Myocyte (in vitro differentiated cells): Measurements from ENCODE around the gene USP36. TPM values are rescaled to one million over a fixed set of nuclear protein-coding genes. Genes with fewer than 3 reads are reported as not detected.

ENCODE experiments used
- DNase-seq: peaks from one replicate; pipeline ENCODE4 v3.0.0-alpha.2; 2012; ENCODE audit warnings: low read depth
- total RNA-seq: library from RNA; depleted of rRNA; stranded (reverse); fragments of >200 nt; gene quantifications from 2 replicates; pipeline ENCODE4 v1.2.3, GENCODE V29; 2014

The USP36 gene
- total RNA-seq, 1 donor from 2014 or later = 29.7 TPM

DNA sequence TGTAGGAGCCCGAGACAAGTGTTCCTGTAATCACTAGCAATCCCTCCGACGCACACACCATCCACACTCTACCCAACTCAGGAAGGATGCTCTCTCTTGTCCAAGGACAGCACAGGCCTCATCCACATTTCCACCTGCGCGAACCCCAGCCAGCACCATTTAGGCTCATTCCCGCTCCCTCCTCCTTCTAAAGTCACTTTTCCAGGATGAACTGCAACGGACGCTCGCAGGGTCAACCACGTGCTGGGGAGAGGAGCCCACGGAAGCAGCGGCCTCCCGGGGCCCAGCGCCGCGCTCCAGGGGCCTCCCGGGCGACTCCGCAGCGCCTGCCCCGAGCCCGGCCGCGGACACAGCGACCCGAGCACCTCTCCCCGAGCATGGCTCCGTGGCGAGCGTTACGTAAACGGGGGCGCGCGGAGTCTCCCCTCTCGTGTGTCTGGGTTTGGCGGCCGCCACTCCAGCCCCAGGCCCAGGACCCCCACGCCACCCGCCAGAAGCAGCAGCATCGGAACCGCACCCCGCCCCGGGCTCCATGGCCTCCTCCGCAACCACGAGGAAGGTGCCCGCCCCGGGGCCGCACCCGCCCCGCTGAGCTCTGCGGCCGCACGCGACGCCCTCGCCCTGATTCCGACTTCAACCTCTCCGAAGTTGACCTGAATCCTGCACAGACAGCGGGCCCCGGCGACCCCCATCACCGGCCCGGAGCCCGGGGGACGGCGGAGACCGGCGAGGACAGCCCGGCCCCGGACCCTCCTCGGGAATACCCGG is 668 bp downstream of the USP36 start:
- peak; percentile 37 for DNase-seq

DNA sequence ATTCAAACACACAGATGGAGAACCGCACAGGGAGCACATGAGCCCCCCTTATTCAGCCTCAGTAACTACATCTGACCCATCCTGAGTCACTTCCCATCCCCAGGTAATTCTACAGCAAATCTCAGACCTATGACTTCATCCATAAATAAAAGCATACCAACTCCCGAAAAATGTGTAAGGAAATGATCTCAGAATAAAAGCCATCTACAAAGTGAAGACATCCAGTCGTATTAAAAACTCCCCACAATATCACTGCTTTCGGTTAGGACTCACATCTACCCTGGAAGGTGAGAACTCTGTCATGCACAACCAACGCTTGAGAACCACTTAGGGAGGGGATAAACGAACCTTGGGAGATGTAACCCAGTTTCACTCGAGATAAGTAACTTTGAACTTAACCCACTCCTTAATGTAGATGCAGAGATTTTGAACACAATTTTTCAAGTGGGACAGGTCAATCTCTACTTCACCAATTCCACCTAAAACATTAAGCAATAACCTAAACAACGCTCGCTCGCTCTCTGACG is 1.3 kb downstream of the USP36 start:
- no peak for DNase-seq

DNA sequence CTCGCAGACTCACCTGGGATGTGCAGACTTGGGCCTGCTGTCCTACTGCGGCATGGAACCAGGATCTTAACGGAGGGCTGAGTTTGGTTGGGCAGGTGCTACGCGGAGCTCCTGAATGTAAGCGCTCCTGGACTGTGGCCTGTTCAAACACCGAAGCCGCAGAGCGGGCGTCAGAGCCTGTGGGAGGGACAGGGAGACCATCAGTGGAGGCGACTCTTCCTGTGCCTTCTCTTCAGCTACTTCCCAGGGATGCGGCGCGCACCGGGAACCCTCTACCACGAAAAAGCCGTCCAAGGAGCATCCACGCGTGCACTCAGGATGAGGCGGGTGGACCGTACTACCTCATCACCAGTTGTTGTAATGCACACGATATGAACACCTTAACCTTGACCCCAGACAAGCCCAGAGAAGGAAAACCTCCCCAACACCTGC is 2.0 kb downstream of the USP36 start:
- DNase-seq = no peak

DNA sequence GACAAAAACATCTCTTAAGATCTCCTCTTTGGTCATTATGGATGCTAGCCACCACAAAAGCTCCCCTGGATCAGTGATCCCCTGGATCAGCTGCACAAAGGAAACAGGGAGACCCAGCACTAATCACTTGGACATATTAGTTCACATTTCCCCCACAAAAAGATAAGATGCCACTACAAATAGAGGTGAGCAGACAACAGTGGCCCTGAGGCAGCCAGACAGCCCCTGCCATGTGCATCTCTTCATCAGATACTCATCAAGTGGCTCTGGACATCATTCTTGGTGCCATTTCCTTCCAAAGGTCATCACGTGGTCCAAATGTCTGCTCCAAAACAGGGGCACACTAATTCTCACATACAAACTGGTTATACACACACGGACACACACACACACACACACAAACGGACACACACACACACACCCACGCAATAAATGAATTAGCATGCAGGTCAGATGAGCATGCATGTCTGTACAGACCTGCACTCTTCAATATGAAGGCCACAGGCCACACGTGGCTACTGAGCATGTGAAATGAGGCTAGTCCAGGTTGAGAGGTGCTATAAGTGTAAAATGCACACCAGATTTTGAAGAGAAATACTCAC is 4.1 kb downstream of the USP36 start:
- DNase-seq = no peak

DNA sequence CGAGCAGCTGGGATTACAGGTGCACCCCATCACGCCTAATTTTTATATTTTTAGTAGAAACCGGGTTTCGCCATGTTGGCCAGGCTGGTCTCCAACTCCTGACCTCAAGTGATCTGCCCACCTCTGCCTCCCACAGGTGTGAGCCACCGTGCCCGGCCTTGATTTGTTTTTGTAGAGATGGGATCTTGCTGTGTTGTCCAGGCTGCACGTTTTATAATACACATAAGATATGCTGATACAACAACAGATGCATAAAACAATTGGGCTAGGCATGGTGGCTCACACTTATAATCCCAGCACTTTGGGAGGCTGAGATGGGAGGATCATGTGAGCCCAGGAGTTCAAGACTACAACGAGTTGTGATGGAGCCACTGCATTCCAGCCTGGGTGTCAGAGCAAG is 6.0 kb downstream of the USP36 start:
- no peak for DNase-seq

DNA sequence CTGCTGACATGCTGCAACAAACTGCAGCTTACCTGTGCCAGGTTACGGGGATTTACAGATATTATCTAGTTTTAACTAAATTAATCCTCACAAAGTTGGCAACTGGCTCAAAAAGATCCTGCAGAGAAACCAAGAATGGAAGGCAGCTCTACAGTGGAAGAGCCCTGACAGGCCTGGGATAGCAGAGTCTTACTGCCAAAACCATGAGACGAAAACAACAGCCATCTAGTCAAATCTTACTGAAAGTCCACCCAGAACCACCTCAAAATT is 8.1 kb downstream of the USP36 start:
- DNase-seq = no peak

DNA sequence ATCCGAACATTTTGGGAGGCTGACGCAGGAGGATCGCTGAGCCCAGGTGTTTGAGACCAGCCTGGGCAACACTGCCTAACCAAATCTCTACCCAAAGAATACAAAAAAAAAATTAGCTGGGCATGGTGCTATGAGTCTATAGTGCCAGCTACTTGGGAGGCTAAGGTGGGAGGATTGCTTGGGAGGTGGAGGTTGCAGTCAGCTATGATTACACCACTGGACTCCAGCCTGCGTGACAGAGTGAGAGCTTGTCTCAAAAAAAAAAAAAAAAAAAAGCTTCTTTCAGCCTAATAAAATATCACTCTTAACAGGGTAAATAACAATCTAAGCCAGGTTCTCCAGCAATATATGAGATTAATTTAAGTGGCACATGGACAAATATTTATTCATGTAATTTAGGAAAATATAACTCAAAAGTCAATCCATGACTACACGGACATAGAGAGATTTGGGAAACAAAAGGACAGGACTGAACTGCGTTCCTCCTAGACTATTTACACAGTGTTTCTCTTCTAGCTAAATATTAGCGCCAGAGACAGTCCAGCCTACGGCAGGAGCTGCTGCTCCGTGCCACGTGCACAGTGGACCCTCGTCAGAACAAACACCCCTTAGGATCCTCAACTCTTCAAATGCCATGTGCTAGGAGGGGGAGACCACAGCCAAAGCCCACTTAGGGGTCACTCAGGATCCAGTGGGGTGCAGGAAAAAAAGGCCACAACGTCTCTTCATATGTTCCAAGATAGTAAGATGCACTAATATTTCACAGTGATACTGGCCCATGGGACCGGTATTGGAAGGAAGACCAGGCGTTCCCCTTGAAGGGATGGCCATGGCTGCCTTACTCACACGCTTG is 8.7 kb downstream of the USP36 start:
- DNase-seq = no peak

DNA sequence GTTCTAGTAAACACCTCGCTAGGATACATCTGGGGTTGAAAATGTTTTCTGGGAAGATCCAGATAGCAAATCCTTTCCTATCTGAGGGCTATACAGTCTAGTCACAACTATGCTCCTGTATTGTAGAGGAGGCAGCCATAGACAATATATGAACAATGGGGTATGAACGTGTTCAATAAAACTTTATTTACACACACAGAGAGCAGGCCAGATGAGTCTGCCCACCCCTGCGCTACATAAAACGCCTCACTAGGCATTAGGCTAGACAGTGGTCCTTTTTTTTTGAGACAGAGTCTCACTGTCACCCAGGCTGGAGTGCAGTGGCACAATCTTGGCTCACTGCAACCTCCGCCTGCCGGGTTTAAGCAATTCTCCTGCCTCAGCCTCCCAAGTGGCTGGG is 11.1 kb downstream of the USP36 start:
- DNase-seq = no peak

DNA sequence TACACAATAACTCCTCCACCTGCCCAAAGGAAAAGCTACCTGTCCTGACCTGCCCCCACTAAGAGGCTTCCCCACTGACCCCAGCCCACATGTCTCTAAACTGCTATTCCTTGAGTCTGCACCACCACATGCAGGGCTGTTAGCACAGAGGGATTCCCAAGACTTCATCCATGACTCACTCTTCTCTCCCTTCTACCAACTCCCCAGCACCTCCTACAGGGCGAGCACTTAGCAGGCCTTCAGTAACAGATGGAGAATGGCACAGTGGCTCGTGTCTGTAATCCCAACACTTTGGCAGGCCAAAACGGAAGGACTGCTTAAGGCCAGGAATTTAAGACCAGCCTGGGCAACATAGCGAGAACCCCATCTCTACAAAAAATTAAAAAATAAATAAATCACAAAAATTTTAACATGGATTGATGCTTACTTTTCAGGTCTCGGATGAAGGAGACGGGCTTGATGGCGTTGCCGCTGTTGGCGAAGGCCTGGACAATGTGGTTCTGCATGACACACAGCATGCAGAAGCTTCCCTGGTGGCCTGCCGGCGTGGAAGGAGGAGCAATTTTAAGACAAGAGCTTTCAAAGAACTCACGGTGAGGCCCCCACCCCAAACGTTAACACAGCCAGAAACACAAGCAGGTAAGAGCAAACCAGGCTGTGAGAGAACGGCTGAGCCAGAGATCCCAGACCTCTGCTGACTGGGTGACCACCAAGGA is 12.0 kb downstream of the USP36 start:
- peak; percentile 44 for DNase-seq

DNA sequence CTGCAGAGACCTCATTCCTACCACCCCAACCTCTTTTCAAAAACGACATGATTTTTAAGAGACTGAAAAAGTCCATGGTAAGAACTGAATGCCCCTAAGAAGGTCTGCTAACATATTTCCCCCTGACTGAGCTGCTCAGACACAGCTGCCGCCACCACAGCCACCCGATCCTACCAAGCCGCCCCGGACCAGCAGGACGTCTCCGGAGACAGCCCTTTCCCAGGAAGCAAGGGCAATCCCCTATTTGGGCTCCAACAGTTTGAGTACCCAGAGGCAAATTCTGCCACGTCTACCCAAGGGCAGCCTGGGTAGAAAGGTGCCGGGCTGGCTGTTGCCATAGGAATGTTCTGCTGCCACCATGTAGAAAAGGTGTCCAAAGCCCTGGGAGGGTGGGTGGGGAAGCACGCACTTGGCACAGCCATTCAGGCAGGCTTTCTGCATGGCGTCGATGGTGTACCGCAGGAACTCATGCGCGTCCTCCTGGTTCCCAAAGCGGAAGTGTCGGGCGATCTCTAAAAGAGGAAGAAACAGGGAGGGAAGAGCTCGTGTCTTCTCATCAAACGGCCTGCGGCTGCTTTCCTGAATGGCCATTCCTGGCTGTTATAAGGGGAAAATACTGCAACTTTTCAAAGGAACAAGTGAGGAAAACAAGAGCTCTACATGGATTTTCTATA is 13.6 kb downstream of the USP36 start:
- DNase-seq = peak; percentile 30

DNA sequence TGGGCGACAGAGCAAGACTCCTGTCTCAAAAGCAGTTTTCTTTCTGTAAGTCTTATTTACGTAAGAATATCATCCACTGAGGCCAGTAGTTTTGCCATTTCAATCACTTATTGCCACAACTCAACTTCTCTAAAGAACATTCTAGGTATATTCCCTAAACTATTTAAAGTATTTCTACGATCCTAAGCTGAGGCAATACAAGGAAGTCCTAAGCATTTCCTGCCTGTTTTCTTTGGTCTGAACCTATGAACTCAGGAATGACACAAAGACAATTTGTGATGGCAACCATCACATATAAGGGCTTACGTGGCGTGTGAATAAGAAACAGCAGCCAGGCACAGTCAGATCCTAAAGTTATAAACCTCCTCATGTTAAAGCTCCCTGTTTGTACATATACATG is 14.2 kb downstream of the USP36 start:
- no peak for DNase-seq

DNA sequence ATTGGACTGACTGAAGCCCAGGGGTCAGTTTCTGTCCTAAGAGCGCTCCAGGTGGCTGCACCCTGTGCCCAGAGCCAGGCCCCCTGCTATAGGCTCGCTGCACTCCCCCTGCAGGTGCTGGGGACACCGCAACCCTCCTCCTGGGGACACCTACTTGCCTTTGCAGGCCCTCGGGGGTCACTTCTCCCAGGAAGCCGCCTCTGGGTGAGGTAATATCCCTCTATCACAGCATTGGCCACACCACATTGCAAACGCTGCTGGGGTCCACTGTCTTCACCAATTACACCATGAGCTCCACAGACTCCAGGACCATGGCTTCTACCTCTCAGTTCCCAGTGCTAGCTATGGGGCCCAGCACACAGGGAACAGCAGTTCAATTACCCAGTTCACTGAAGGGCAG is 14.9 kb downstream of the USP36 start:
- no peak for DNase-seq

DNA sequence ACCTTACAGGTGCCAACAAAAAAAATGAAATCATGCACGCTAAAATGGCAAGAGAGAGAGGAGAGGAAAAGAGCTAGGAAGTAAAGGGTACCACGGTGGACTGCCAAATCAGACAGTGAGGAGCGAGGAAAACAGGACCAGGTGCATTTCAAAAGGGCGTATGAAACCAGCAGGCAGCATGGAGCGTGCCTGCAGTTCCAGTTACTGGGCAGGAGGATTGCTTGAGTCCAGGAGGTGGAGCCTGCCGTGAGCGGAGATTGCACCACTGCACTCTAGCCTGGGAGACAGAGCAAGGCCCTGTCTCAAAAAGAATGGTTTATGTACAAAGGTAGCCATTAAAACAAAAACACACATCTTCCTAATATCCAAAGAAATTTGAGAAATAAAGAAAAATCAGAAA is 16.4 kb downstream of the USP36 start:
- DNase-seq = no peak

DNA sequence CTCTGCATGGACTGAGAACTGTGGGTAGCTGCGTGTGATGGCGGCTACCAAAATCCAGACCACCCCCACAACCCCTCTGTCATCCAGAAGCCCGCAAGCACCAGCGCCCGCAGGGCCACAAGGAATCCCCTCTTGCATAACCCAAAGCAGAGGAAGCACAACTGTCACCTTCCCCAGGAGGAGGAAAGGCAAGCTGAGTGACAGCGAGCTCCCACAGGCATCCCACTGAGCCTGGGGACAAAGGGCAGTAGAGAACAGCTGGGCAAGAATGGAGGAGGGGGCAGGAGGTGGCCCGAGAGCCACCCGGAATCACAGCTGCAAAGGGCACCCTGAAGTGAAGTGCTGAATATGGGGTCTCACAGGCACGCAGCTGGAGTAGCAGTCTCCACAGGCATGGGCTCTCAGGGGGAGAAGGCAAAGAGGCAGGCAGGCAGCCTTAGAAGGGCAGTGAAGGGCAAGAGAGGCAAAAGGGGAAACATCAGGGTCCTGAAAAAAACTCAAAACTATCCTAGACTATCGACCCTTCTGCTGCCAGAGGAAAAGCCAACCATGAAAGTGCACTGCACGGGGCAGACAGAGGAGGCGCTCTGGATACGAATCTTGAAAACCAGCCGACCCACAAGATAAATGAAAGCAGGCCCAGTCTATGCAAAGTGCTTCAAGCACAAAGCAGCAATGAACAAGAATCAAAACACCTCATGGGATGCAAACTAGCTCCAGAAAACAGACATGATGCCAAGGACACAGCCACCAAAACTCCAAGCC is 17.1 kb downstream of the USP36 start:
- peak; percentile 66 for DNase-seq

DNA sequence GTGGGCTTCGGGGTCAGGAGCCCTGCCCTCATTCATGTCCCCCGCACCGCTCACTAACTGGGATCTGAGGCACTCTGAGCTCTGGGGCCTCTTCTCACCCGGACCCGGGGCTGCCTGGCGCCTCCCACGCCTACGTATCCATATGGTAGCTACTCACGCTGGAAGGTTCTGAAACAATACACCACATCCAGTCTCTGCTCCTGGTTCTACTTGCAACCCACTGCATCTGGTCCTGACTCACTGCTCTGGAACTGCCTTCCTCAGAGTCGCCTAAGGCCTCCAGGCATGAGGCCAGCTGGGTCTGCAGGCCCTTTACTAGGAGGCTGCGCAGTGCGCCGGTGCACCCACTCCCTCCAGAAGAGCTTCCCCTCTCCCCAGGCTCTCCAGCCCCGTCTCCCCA is 18.1 kb downstream of the USP36 start:
- peak; percentile 25 for DNase-seq

DNA sequence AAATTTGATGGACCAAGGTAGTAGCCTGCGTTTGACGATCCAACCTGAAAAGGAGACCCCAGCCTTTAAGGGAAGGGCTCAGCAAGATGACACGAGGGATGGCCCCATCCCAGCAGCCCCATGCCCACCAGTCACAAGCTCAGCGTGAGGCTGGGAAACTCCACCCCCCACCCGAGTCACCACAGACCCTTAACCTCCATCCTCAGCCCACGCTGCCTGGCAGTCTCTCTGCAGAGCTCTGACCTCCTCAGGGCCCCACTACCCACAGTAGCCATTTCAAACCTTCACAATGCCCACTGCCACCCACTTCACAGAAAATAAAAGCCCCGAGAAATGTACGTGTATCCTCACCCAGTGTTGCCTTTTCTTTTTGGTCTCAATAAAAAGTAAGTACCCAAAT is 18.7 kb downstream of the USP36 start:
- no peak for DNase-seq

DNA sequence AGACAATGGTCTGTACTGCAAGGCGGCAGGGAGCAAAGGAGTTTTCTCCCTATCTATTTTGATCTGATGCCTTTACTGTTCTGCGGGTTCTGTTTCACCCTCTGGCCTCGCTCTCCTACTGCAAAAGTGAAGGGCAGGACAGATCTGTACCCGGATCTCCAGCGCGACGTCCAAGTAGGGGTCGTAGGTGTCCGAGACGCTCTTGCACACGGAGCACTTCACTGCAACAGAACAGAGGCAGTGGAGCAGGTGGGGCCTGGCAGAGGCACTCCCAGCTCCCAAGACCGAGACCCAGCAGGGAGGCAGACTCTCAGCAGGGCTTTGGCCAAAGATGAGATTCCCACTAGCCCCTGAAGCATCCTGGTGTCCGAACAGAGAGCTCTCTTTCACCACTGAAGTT is 19.8 kb downstream of the USP36 start:
- no peak for DNase-seq

DNA sequence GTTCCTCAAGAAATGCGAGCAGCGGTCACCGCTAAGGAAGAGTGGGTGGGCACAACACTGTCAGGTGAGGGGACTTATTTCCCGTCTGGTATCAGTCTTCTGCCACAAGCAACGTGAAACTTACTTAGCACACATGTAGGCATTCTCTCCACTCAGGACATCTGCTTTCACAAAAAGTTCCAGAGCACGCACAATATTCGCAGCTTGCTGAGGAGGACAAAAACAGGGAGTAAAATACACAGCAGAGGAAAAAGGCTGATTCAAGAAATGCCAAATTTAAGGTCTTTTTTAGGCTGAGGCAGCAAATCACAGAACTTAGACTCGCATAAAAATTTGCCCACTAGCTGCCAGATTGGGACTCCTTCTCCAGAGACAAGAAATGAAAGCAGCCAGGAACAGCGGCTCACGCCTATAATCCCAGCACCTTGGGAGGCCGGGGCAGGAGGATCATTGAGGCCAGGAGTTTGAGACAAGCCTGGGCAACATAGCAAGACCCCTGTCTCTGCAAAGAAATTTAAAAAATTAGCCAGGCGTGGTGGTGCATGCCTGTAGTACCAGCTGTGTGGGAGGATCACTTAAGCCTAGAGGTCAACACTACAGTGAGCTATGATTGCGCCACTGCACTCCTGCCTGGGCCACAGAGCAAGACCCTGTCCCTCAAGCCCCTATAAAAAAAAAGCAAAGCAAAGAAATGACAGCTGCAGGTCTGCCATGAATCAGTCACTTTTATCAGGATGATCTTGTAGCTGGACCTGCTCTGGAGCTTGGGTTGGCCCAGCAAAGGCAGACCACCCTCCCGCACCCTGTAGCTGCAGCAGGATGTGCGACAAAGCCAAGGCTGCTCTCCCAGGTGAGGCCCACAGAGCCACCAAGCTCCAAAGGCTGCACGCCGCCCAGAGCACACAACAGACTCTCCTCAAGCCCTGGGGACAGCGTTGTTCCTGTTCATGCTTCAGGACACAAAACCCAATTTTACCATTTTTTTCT is 20.5 kb downstream of the USP36 start:
- no peak for DNase-seq

DNA sequence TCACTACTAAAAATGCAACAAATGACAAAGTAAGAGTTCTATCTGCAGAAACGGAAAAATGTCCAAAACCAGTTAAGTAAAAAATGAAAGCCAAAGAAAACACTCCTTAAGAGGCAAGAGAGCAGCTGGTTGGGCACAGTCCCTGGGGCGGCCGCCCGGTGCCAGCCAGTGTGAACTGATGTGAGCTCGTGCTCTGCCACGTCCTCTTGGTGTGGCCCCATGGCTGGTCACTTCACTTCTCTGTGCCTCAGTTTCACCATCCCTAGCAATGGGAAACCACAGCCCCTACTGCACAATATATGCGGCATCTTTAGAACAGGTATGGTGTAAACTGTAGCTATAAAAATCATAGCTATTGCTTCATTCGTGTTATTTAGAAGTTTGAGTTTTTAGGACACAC is 21.2 kb downstream of the USP36 start:
- DNase-seq = no peak
